DOHH2 (cell line): ENCODE results near the gene MACROD1.

Source experiments
- H3F3A ChIP-seq: fragments of 200-600 bp; sonication (generic), shearing (Covaris generic); 2 replicates; pipeline ENCODE4 v1.6.0; 2016; ENCODE audit warnings: antibody characterized with exemption, mild to moderate bottlenecking; ENCODE audit not compliant: control insufficient read depth, insufficient read depth
- H3K27ac ChIP-seq: fragments of 200-600 bp; sonication (generic); 2 replicates; pipeline ENCODE4 v1.5.1; 2014; ENCODE audit warnings: low read depth, mild to moderate bottlenecking, low read length, moderate library complexity
- H3K27me3 ChIP-seq: fragments of 200-600 bp; sonication (generic); 2 replicates; pipeline ENCODE4 v1.6.1; 2014; ENCODE audit warnings: mild to moderate bottlenecking, low read length, mixed read lengths; ENCODE audit not compliant: control insufficient read depth
- H3K36me3 ChIP-seq: fragments of 200-600 bp; sonication (generic); 2 replicates; pipeline ENCODE4 v1.6.1; 2014; ENCODE audit warnings: mild to moderate bottlenecking, low read length, moderate library complexity, mixed read lengths; ENCODE audit not compliant: control insufficient read depth
- H3K4me1 ChIP-seq: fragments of 200-600 bp; sonication (generic); 2 replicates; pipeline ENCODE4 v1.6.1; 2014; ENCODE audit warnings: mild to moderate bottlenecking, low read length, mixed read lengths; ENCODE audit not compliant: control insufficient read depth
- H3K4me2 ChIP-seq: fragments of 200-600 bp; sonication (generic); 2 replicates; pipeline ENCODE4 v1.6.0; 2014; ENCODE audit warnings: mild to moderate bottlenecking, low read length, moderate library complexity
- H3K4me3 ChIP-seq: fragments of 200-600 bp; sonication (generic); 2 replicates; pipeline ENCODE4 v1.5.1; 2014; ENCODE audit warnings: mild to moderate bottlenecking, low read length, mixed read lengths
- H3K79me2 ChIP-seq: fragments of 200-600 bp; sonication (generic); 2 replicates; pipeline ENCODE4 v1.6.1; 2014; ENCODE audit warnings: mild to moderate bottlenecking, low read length, mixed read lengths; ENCODE audit not compliant: control insufficient read depth
- H3K9me2 ChIP-seq: fragments of 200-600 bp; sonication (generic); replicated peaks from 2 replicates; pipeline ENCODE4 v1.6.1; 2014; ENCODE audit warnings: mild to moderate bottlenecking, low read length, mixed read lengths; ENCODE audit not compliant: control insufficient read depth
- H3K9me3 ChIP-seq: fragments of 200-600 bp; sonication (generic); 2 replicates; pipeline ENCODE4 v1.6.1; 2014; ENCODE audit warnings: antibody characterized with exemption, low read length, mixed read lengths; ENCODE audit not compliant: control insufficient read depth, insufficient read depth
- H4K20me1 ChIP-seq: fragments of 200-600 bp; sonication (generic); 2 replicates; pipeline ENCODE4 v1.6.0; 2014; ENCODE audit warnings: low read depth, mild to moderate bottlenecking, antibody characterized with exemption, low read length, moderate library complexity; ENCODE audit not compliant: control insufficient read depth, insufficient read depth
- CTCF ChIP-seq: fragments of 200-600 bp; sonication (generic); IDR thresholded peaks from one replicate; pipeline ENCODE4 v1.5.1; 2014; ENCODE audit warnings: antibody characterized with exemption, mild to moderate bottlenecking, low read depth, low read length; ENCODE audit not compliant: poor library complexity, severe bottlenecking
- EZH2phosphoT487 ChIP-seq: fragments of 200-600 bp; sonication (generic); IDR thresholded peaks from 2 replicates; pipeline ENCODE4 v1.6.1; 2017; ENCODE audit warnings: borderline replicate concordance, mild to moderate bottlenecking, antibody characterized with exemption, low read length, moderate library complexity, mixed read lengths

The MACROD1 gene

GRCh38 chr11:64146036-64146955 is 19.6 kb downstream of the MACROD1 start:
- Histone ChIP-seq H3K4me3 (no peak overlapping the region), H3K9me2 (no peaks in the 10 kb centered on the region), H3K79me2 (no peaks in the 10 kb centered on the region), H3F3A (no peaks in the 10 kb centered on the region), H3K36me3 (no peaks in the 10 kb centered on the region), H3K27ac (no peak overlapping the region), H3K4me1 (no peaks in the 10 kb centered on the region), H4K20me1 (no peaks in the 10 kb centered on the region), H3K9me3 (no peaks in the 10 kb centered on the region), H3K4me2 (no peak overlapping the region), H3K27me3 (no peaks in the 10 kb centered on the region)
- TF ChIP-seq CTCF (peak; percentile 94), EZH2phosphoT487 (no peak)

- no peaks in the 10 kb centered on the region for H3K9me3 ChIP-seq
- H3K4me3 ChIP-seq: no peak overlapping the region
- no peak for TF ChIP-seq EZH2phosphoT487
- TF ChIP-seq CTCF: no peak
- H3K9me2 ChIP-seq: no peaks in the 10 kb centered on the region
- no peaks in the 10 kb centered on the region for H3F3A ChIP-seq
- H4K20me1 ChIP-seq: no peaks in the 10 kb centered on the region
- no peaks in the 10 kb centered on the region for H3K79me2 ChIP-seq
- H3K4me2 ChIP-seq: no peak overlapping the region
- no peaks in the 10 kb centered on the region for H3K27me3 ChIP-seq
- H3K36me3 ChIP-seq: no peaks in the 10 kb centered on the region
- no peak overlapping the region for H3K27ac ChIP-seq
- H3K4me1 ChIP-seq: no peaks in the 10 kb centered on the region
Observed at GRCh38 chr11:64144587-64145472, 21.1 kb downstream of the MACROD1 start.

- H3F3A ChIP-seq: no peaks in the 10 kb centered on the region
Observed at GRCh38 chr11:64141081-64141783, 24.7 kb downstream of the MACROD1 start.

More at GRCh38 chr11:64141081-64141783, 24.7 kb downstream of the MACROD1 start:
- Histone ChIP-seq H3K27ac (no peak overlapping the region), H3K36me3 (no peaks in the 10 kb centered on the region), H3K9me3 (no peaks in the 10 kb centered on the region), H4K20me1 (no peaks in the 10 kb centered on the region), H3K9me2 (no peaks in the 10 kb centered on the region), H3K79me2 (no peaks in the 10 kb centered on the region), H3K4me1 (no peaks in the 10 kb centered on the region), H3K4me3 (no peak overlapping the region), H3K27me3 (no peaks in the 10 kb centered on the region), H3K4me2 (no peak overlapping the region)
- no peak for TF ChIP-seq CTCF
- no peak for TF ChIP-seq EZH2phosphoT487
